CD14-positive monocyte (primary cell): Measurements from ENCODE around the gene HIGD1A. TPM values are rescaled to one million over a fixed set of nuclear protein-coding genes. Genes with fewer than 3 reads are reported as not detected.

ENCODE experiments used
- DNase-seq, 3 donors: peaks; one replicate each; pipeline ENCODE4 v3.0.0-alpha.2; 2011 to 2022
- H2AFZ ChIP-seq: 2 replicates; pipeline ENCODE4 v1.6.0; 2012; ENCODE audit warnings: mild to moderate bottlenecking, low read depth, low read length, inconsistent platforms; ENCODE audit not compliant: insufficient read depth, poor library complexity, severe bottlenecking
- H3K27ac ChIP-seq, 2 donors: 1 replicate in 1 of 2; 2 replicates in 1 of 2; pipeline ENCODE4 v1.5.1; 2012 to 2013; ENCODE audit warnings: low read length in 2 of 2, control low read depth in 1 of 2, inconsistent platforms in 1 of 2, low read depth in 1 of 2, mild to moderate bottlenecking in 1 of 2
- H3K27me3 ChIP-seq, 2 donors: one replicate each; pipeline versions ENCODE4 v1.6.0 to v1.6.1; 2011 to 2013; ENCODE audit warnings: low read length in 2 of 2; ENCODE audit not compliant: control insufficient read depth in 2 of 2, insufficient read depth in 2 of 2
- H3K36me3 ChIP-seq, 2 donors: replicated peaks in 1 of 2; 1 replicate in 1 of 2; 2 replicates in 1 of 2; pipeline versions ENCODE4 v1.5.1 to v1.6.1; 2012 to 2013; ENCODE audit warnings: low read length in 2 of 2, control low read depth in 1 of 2, inconsistent platforms in 1 of 2, mild to moderate bottlenecking in 1 of 2; ENCODE audit not compliant: insufficient read depth in 2 of 2, control insufficient read depth in 1 of 2
- H3K4me1 ChIP-seq, 2 donors: 1 replicate in 1 of 2; 2 replicates in 1 of 2; pipeline versions ENCODE4 v1.5.1 to v1.6.1; 2012 to 2013; ENCODE audit warnings: low read length in 2 of 2, control low read depth in 1 of 2, inconsistent platforms in 1 of 2, mild to moderate bottlenecking in 1 of 2, moderate library complexity in 1 of 2; ENCODE audit not compliant: insufficient read depth in 2 of 2, control insufficient read depth in 1 of 2
- H3K4me2 ChIP-seq: replicated peaks from 2 replicates; pipeline ENCODE3; 2012; ENCODE audit warnings: low read length, moderate library complexity, mild to moderate bottlenecking; ENCODE audit not compliant: poor library complexity, severe bottlenecking; ENCODE audit errors: extremely low read depth
- H3K4me3 ChIP-seq, 3 experiments: fragments of 200-600 bp in 1 of 3; sonication (generic) in 1 of 3; replicated peaks in 1 of 3; 1 replicate in 2 of 3; 2 replicates in 1 of 3; pipeline ENCODE4 v1.5.1; 2011 to 2013; ENCODE audit warnings: low read length in 3 of 3, mild to moderate bottlenecking in 3 of 3, control low read depth in 2 of 3, low read depth in 2 of 3, inconsistent platforms in 1 of 3, moderate library complexity in 1 of 3
- H3K79me2 ChIP-seq: 2 replicates; pipeline ENCODE4 v1.6.0; 2012; ENCODE audit warnings: mild to moderate bottlenecking, control low read depth, inconsistent platforms, low read length, moderate library complexity; ENCODE audit not compliant: insufficient read depth
- H3K9ac ChIP-seq: 2 replicates; pipeline ENCODE4 v1.6.0; 2017; ENCODE audit warnings: low read length, mild to moderate bottlenecking; ENCODE audit not compliant: insufficient read depth, poor library complexity, severe bottlenecking
- H3K9me3 ChIP-seq, 2 donors: replicated peaks in 1 of 2; 1 replicate in 1 of 2; 2 replicates in 1 of 2; pipeline versions ENCODE4 v1.5.1 to v1.6.1; 2012 to 2013; ENCODE audit warnings: low read length in 2 of 2, control low read depth in 1 of 2; ENCODE audit not compliant: control insufficient read depth in 1 of 2, insufficient read depth in 1 of 2
- H4K20me1 ChIP-seq: 2 replicates; pipeline ENCODE4 v1.6.0; 2012; ENCODE audit warnings: mild to moderate bottlenecking, low read length, control low read depth, moderate library complexity; ENCODE audit not compliant: insufficient read depth
- H3K27ac Mint-ChIP-seq, 7 donors: one replicate each; pipeline ENCODE4 v1.8.0; 2020; ENCODE audit warnings: mild to moderate bottlenecking in 7 of 7, mixed read lengths in 7 of 7, moderate library complexity in 6 of 7, inconsistent platforms in 2 of 7
- H3K27me3 Mint-ChIP-seq, 3 donors: one replicate each; pipeline ENCODE4 v1.8.0; 2021 to 2022; ENCODE audit warnings: low read depth in 3 of 3, mild to moderate bottlenecking in 3 of 3, mixed read lengths in 3 of 3, moderate library complexity in 3 of 3, inconsistent platforms in 1 of 3
- H3K36me3 Mint-ChIP-seq, 2 donors: one replicate each; pipeline ENCODE4 v1.8.0; 2020; ENCODE audit warnings: mixed read lengths in 2 of 2, inconsistent platforms in 1 of 2, mild to moderate bottlenecking in 1 of 2
- H3K4me1 Mint-ChIP-seq: one replicate; pipeline ENCODE4 v1.8.0; 2020; ENCODE audit warnings: mild to moderate bottlenecking, mixed read lengths
- H3K4me3 Mint-ChIP-seq, 2 donors: one replicate each; pipeline ENCODE4 v1.8.0; 2020; ENCODE audit warnings: mild to moderate bottlenecking in 2 of 2, mixed read lengths in 2 of 2, moderate library complexity in 1 of 2
- H3K9me3 Mint-ChIP-seq, 7 donors: one replicate each; pipeline ENCODE4 v1.8.0; 2020 to 2022; ENCODE audit warnings: mixed read lengths in 7 of 7, mild to moderate bottlenecking in 6 of 7, moderate library complexity in 6 of 7, inconsistent platforms in 2 of 7
- WGBS: methylation state at CpG from one replicate; pipeline ENCODE4 v1.1.5; 2013; ENCODE audit warnings: missing lambda C conversion rate; ENCODE audit not compliant: insufficient coverage; 5-methylcytosine and 5-hydroxymethylcytosine counted together
- intact Hi-C, 2 donors: fragments of 100-400 bp; cut with micrococcal nuclease; formaldehyde crosslinking; loops; one replicate each; pipeline versions ENCODE4 v1.15.0 to v1.15.1; 2023
- polyA plus RNA-seq, 3 donors: library from polyadenylated mRNA; depleted of rRNA in 1 of 3; unstranded in 2 of 3; stranded (reverse) in 1 of 3; fragments of 300-500 nt in 2 of 3; fragments of >200 nt in 1 of 3; fragmentation: Illumina TruSeq in 2 of 3; gene quantifications; 1 replicate in 2 of 3; 2 replicates in 1 of 3; pipeline ENCODE4 v1.2.3, GENCODE V29; 2012 to 2021
- TF ChIP-seq, protein P1 (sequence below): fragments of 200-600 bp; IDR thresholded peaks from one replicate; pipeline ENCODE4 v1.8.0; 2022; ENCODE audit warnings: antibody characterized with exemption, mild to moderate bottlenecking

Gene HIGD1A
- polyA plus RNA-seq, 3 donors, result 34.8 to 115 (median 104) TPM

DNA sequence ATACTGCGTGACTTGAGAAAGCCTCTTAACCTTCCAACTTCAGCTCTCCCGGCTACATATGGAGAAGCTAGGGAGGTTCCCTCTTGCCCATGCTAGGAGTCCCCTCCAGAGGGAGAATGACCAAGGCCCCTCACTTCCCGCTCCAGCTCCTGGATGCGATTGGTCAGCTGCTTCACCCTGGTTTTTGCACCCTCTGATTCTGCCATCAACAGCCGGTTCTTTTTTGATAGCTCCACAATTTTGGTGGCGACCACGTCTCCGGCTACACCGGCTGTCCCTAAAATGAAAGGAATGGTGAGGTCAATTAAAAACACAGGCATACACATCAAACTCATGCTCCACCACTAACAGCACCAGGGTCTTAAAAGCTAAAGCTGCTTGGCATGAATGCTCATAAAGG is 51.8 kb downstream of the HIGD1A start:
- H3K27me3 Mint-ChIP-seq, result peaks cover 0 to 3% (median 2%) of the 10 kb centered on the region in 3 donors
- peaks cover 9 to 14% of the 10 kb centered on the region in 2 donors for H3K36me3 Mint-ChIP-seq
- Histone ChIP-seq H3K4me2 (no peak overlapping the region), H3K27ac (no peak overlapping the region), H3K36me3 (no peaks in the 10 kb centered on the region), H3K4me1 (peaks cover 20 to 33% of the 10 kb centered on the region in 2 donors), H4K20me1 (no peaks in the 10 kb centered on the region), H2AFZ (no peak overlapping the region), H3K4me3 (no peak overlapping the region), H3K27me3 (no peaks in the 10 kb centered on the region), H3K9me3 (no peaks in the 10 kb centered on the region), H3K79me2 (no peaks in the 10 kb centered on the region), H3K9ac (no peak overlapping the region)
- no peaks in the 10 kb centered on the region for H3K9me3 Mint-ChIP-seq
- TF ChIP-seq, protein P1, sequence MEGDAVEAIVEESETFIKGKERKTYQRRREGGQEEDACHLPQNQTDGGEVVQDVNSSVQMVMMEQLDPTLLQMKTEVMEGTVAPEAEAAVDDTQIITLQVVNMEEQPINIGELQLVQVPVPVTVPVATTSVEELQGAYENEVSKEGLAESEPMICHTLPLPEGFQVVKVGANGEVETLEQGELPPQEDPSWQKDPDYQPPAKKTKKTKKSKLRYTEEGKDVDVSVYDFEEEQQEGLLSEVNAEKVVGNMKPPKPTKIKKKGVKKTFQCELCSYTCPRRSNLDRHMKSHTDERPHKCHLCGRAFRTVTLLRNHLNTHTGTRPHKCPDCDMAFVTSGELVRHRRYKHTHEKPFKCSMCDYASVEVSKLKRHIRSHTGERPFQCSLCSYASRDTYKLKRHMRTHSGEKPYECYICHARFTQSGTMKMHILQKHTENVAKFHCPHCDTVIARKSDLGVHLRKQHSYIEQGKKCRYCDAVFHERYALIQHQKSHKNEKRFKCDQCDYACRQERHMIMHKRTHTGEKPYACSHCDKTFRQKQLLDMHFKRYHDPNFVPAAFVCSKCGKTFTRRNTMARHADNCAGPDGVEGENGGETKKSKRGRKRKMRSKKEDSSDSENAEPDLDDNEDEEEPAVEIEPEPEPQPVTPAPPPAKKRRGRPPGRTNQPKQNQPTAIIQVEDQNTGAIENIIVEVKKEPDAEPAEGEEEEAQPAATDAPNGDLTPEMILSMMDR, result no peak
- no peak overlapping the region for H3K4me3 Mint-ChIP-seq
- no peak for DNase-seq
- 91% methylated on average over 3 of the region's 9 CpGs for WGBS
- H3K27ac Mint-ChIP-seq, result no peak overlapping the region
- intact Hi-C loops, result no loop called here
- H3K4me1 Mint-ChIP-seq, result peaks cover 33% of the 10 kb centered on the region

DNA sequence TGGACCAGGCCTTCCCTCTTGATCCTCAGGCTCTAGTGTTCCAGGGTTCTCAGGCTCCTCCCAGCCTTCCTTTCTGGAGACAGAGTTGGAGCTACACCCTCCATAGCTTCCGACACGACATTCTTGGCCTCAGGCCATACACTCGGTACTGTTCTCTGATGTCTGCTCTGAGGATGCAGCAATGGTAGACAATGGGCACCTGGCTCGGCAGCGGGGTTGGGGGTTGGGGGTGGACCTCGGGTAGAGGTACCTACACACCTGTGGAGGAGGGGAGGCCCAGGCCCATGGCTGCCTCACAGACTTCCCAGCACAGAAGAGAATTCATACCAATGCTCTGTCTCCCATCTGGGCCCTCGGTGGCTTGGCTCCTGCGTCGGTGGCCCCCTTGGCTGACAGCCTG is 52.7 kb downstream of the HIGD1A start:
- Histone ChIP-seq H3K9me3 (no peaks in the 10 kb centered on the region), H3K36me3 (no peaks in the 10 kb centered on the region), H3K79me2 (no peaks in the 10 kb centered on the region), H3K4me3 (no peak overlapping the region), H4K20me1 (no peaks in the 10 kb centered on the region), H3K27me3 (no peaks in the 10 kb centered on the region), H3K27ac (no peak overlapping the region), H3K4me2 (no peak overlapping the region), H2AFZ (no peak overlapping the region), H3K9ac (no peak overlapping the region), H3K4me1 (peaks cover 25 to 40% of the 10 kb centered on the region in 2 donors)
- H3K4me3 Mint-ChIP-seq, result no peak overlapping the region
- TF ChIP-seq, protein P1, result no peak
- 98% methylated on average over 6 of the region's 9 CpGs for WGBS
- no peak for DNase-seq
- no peaks in the 10 kb centered on the region for H3K9me3 Mint-ChIP-seq
- H3K27ac Mint-ChIP-seq, result peak overlapping the region in 1 of 7 donors; percentile 63
- intact Hi-C loops, result no loop called here
- peaks cover 40% of the 10 kb centered on the region for H3K4me1 Mint-ChIP-seq
- H3K27me3 Mint-ChIP-seq, result peaks cover 0 to 3% (median 2%) of the 10 kb centered on the region in 3 donors
- peaks cover 5 to 11% of the 10 kb centered on the region in 2 donors for H3K36me3 Mint-ChIP-seq
